OCI-LY7 (cell line): ENCODE data around the gene MADD. TPM values are rescaled to one million over a fixed set of nuclear protein-coding genes. Genes with fewer than 3 reads are reported as not detected.

Experiments
- BruUV-seq: library from RNA; stranded (reverse); fragments of 400-500 nt; replicated peaks from 2 replicates; lab custom pipeline; 2021; lab: Mats Ljungman, UMichigan
- CTCF ChIA-PET: fragments of 300-600 bp; sonication (Branson Sonifier 250); formaldehyde crosslinking; loops from one replicate; lab custom pipeline; 2022; ENCODE audit warnings: antibody characterized with exemption; ENCODE audit not compliant: unreplicated experiment; lab: Charles Lee
- POLR2A ChIA-PET: fragments of 300-600 bp; sonication (Branson Sonifier 250); formaldehyde crosslinking; loops from one replicate; lab custom pipeline; 2022; ENCODE audit warnings: antibody characterized with exemption; lab: Charles Lee
- DNase-seq: peaks from one replicate; pipeline ENCODE4 v3.0.0-alpha.2; 2015; ENCODE audit warnings: low spot score
- H2AFZ ChIP-seq: fragments of 200-600 bp; sonication (generic), shearing (Covaris generic); 2 replicates; pipeline ENCODE4 v1.6.1; 2014; ENCODE audit warnings: mild to moderate bottlenecking, antibody characterized with exemption, low read length, moderate library complexity
- H3K27ac ChIP-seq: fragments of 200-600 bp; sonication (generic); 2 replicates; pipeline ENCODE4 v1.5.1; 2014; ENCODE audit warnings: mixed run types, low read depth, mild to moderate bottlenecking, moderate library complexity, low read length, inconsistent platforms; ENCODE audit not compliant: poor library complexity, severe bottlenecking
- H3K36me3 ChIP-seq: fragments of 200-600 bp; sonication (generic); 2 replicates; pipeline ENCODE4 v1.6.1; 2014; ENCODE audit warnings: mild to moderate bottlenecking, antibody characterized with exemption, low read length, moderate library complexity, mixed read lengths; ENCODE audit not compliant: insufficient read depth
- H3K4me1 ChIP-seq: fragments of 200-600 bp; sonication (generic); 2 replicates; pipeline ENCODE4 v1.5.1; 2014; ENCODE audit warnings: mild to moderate bottlenecking, low read length; ENCODE audit not compliant: insufficient read depth, poor library complexity, severe bottlenecking
- H3K4me2 ChIP-seq: fragments of 200-600 bp; sonication (generic); 2 replicates; pipeline ENCODE4 v1.6.1; 2014; ENCODE audit warnings: mild to moderate bottlenecking, low read length
- H3K4me3 ChIP-seq: fragments of 200-600 bp; sonication (generic); 2 replicates; pipeline ENCODE4 v1.5.1; 2014; ENCODE audit warnings: mild to moderate bottlenecking, low read depth, low read length; ENCODE audit not compliant: poor library complexity, severe bottlenecking
- H3K79me2 ChIP-seq: fragments of 200-600 bp; sonication (generic); 2 replicates; pipeline ENCODE4 v1.6.1; 2016; ENCODE audit warnings: low read depth, mild to moderate bottlenecking, low read length, moderate library complexity, mixed read lengths; ENCODE audit not compliant: insufficient read depth
- H3K9me2 ChIP-seq: fragments of 200-600 bp; sonication (generic); 2 replicates; pipeline ENCODE4 v1.6.1; 2016; ENCODE audit warnings: mild to moderate bottlenecking, low read length, mixed read lengths; ENCODE audit not compliant: insufficient read depth
- H3K9me3 ChIP-seq: fragments of 200-600 bp; sonication (generic); 2 replicates; pipeline ENCODE4 v1.6.1; 2014; ENCODE audit warnings: mild to moderate bottlenecking, mixed run types, low read length, mixed read lengths
- H4K20me1 ChIP-seq: fragments of 200-600 bp; sonication (generic); 2 replicates; pipeline ENCODE4 v1.6.1; 2014; ENCODE audit warnings: mild to moderate bottlenecking, antibody characterized with exemption, low read length, moderate library complexity, mixed read lengths; ENCODE audit not compliant: insufficient read depth
- CTCF ChIP-seq: fragments of 200-600 bp; sonication (generic); conservative IDR thresholded peaks from 2 replicates; pipeline ENCODE4 v1.5.1; 2014; ENCODE audit warnings: mild to moderate bottlenecking, antibody characterized with exemption, low read length, moderate library complexity, mixed read lengths
- EZH2phosphoT487 ChIP-seq: fragments of 200-600 bp; sonication (generic); IDR thresholded peaks from 2 replicates; pipeline ENCODE4 v1.6.1; 2018; ENCODE audit warnings: low read depth, borderline replicate concordance, mild to moderate bottlenecking, mixed run types, antibody characterized with exemption, low read length, moderate library complexity, mixed read lengths
- intact Hi-C: fragments of 100-400 bp; cut with micrococcal nuclease; formaldehyde crosslinking; loops from one replicate; pipeline ENCODE4 v1.10.0; 2022; ENCODE audit not compliant: unreplicated experiment
- total RNA-seq, 2 experiments: library from RNA; depleted of rRNA in 1 of 2; stranded (reverse); fragments of >200 nt in 1 of 2; shearing (Covaris generic) in 1 of 2; gene quantifications; 2 replicates each; pipeline ENCODE4 v1.2.3, GENCODE V29; 2014 to 2022

Gene MADD
- total RNA-seq, 2 experiments from 2014 or later: 32.1 to 47.8 TPM

GRCh38 chr11:47355283-47356128 lies 85.6 kb downstream of the MADD start:
- no peak overlapping the region for H2AFZ ChIP-seq
- peaks cover 35% of the 10 kb centered on the region for H3K36me3 ChIP-seq
- no TSS peak for BruUV-seq
- POLR2A ChIA-PET: no interaction called here
- peak; percentile 46 for TF ChIP-seq CTCF
- TF ChIP-seq EZH2phosphoT487: no peak
- H3K4me3 ChIP-seq: no peak overlapping the region
- H3K27ac ChIP-seq: no peak overlapping the region
- H3K4me2 ChIP-seq: no peak overlapping the region
- no peaks in the 10 kb centered on the region for H3K9me2 ChIP-seq
- CTCF ChIA-PET: no interaction called here
- no peaks in the 10 kb centered on the region for H3K79me2 ChIP-seq
- no peaks in the 10 kb centered on the region for H4K20me1 ChIP-seq
- H3K4me1 ChIP-seq: no peaks in the 10 kb centered on the region
- no peak for DNase-seq
- intact Hi-C loops: no loop called here
- H3K9me3 ChIP-seq: no peaks in the 10 kb centered on the region

- intact Hi-C loops: no loop called here
- no peak overlapping the region for H2AFZ ChIP-seq
- H4K20me1 ChIP-seq: no peaks in the 10 kb centered on the region
Observed at GRCh38 chr11:47356129-47356997, 86.4 kb downstream of the MADD start.

More at GRCh38 chr11:47356129-47356997, 86.4 kb downstream of the MADD start:
- H3K9me2 ChIP-seq: no peaks in the 10 kb centered on the region
- H3K4me1 ChIP-seq: no peaks in the 10 kb centered on the region
- H3K4me2 ChIP-seq: no peak overlapping the region
- POLR2A ChIA-PET: no interaction called here
- no peaks in the 10 kb centered on the region for H3K9me3 ChIP-seq
- no peak overlapping the region for H3K4me3 ChIP-seq
- no peak overlapping the region for H3K27ac ChIP-seq
- BruUV-seq: no TSS peak
- H3K36me3 ChIP-seq: peaks cover 35% of the 10 kb centered on the region
- H3K79me2 ChIP-seq: no peaks in the 10 kb centered on the region
- DNase-seq: no peak
- TF ChIP-seq CTCF (no peak), EZH2phosphoT487 (no peak)
- CTCF ChIA-PET: no interaction called here
